NCI-H1694 treated with DMSO at 0.1 percent for 48 hours (cell line): ENCODE results near the gene SLC25A44.
"Not testable (repeated sequence)": the region's sequence is repeated elsewhere in the genome, so short reads cannot be mapped to it uniquely, and the experiment has no call there.

Experiments
- DNase-seq: peaks from one replicate; lab custom pipeline; 2025; lab: John Stamatoyannopoulos, UW

The SLC25A44 gene

DNA sequence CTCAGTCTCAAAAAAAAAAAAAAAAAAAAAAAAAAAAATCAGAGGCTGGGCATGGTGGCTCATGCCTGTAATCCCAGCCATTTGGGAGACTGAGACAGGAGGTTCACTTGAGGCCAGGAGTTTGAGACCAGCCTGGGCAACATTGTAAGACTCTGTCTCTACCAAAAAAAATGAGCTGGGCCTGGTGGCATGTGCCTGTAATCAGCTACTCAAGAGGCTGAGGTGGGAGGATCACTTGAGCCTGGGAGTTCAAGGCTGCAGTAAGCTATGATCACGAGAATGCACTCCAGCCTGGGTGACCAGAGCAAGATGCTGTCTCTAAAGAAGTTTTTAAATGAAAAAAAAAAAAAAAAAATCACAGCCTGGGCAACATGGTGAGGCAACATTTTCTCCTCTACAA, 30.2 kb upstream of the SLC25A44 start:
- DNase-seq: no peak

DNA sequence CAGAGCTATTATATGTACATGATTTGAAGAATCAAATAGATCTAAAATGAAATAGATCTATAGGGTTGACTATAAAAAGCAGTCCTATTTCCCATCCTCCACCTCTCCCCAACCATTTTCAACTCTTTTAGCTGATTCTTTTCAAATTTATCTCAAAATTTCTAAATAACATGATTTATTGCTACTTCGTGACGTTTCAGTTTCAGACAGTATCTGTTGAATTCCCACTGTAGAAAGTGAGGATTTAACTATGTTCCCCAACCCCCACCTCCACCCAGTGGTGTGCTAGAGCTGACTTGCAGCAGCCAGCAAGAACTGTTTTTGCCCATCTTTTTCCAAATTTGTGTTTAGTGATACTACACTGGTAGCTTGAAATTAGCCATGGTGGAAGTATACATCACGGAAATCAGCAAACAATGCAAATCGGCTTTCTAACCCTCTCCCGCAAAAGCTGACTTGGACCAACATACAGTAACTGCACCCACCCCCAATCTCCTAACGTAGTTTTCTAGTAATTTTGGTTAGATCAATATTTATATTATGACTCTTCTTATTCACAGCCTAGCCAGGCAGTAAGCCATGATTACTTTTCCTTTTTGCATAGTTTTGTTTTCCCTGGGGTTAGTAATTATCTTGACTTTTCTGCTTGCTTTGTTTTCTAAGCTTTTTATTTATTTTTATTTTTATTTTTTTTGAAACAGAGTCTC, 29.6 kb upstream of the SLC25A44 start:
- no peak for DNase-seq

GRCh38 chr1:156165083-156165482, 28.8 kb upstream of the SLC25A44 start:
- no peak for DNase-seq

DNA sequence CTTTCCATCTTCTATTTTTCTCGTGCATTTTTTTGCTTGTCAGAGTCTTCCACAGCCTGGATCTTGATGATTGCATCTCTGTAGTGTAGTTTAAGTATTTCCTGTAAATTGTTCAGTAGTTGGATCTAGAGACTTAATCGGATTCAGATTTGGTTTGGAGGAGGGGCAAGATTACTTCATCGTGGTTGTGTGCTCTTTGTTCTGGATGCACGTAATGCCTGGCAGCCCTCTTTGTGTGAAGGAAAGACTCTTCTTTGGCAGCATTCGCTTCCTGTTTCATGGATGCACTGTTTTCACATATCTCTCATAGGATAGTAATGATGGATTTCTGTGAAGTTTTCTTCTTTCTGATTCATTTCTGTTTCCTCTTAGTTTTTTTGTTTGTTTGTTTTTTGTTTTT, 26.4 kb upstream of the SLC25A44 start:
- no peak for DNase-seq

DNA sequence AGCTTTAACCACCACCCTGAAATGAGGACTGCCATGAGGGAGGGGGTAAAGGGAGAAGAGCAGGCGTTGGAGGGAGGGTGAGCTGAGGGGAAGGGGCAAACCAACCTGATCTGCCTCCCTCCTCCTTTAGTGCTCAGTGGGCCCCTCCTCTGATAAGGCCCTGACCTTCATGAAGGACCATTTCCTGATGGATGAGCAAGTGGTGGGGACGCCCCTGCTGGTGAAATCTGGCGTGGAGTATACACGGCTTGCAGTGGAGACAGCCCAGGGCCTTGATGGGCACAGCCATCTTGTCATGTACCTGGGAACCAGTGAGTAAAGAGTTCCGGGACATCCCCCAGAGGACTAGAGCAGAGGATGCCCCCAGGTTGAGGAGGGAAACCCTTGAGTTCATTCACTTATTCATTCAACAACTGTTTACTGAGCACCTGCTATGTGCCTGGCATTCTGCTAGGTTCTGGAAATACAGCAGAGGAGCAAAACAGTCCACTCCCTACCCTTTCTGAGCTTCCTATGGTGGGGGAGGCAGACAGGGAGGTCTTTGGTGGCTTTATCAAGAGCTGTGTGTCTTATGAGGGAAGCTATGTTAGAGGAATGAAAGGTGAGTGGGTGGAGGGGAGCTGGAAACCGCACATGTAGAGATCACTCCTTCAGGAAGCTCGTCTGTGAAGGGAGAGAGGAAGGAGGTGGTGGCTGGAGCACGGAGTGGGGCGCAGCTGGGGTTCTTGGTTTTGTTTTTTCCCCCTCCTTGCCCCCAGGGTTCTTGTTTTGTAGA, 21.0 kb upstream of the SLC25A44 start:
- DNase-seq: no peak

DNA sequence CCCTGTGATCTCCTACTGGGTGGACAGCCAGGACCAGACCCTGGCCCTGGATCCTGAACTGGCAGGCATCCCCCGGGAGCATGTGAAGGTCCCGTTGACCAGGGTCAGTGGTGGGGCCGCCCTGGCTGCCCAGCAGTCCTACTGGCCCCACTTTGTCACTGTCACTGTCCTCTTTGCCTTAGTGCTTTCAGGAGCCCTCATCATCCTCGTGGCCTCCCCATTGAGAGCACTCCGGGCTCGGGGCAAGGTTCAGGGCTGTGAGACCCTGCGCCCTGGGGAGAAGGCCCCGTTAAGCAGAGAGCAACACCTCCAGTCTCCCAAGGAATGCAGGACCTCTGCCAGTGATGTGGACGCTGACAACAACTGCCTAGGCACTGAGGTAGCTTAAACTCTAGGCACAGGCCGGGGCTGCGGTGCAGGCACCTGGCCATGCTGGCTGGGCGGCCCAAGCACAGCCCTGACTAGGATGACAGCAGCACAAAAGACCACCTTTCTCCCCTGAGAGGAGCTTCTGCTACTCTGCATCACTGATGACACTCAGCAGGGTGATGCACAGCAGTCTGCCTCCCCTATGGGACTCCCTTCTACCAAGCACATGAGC, 17.2 kb upstream of the SLC25A44 start:
- no peak for DNase-seq

DNA sequence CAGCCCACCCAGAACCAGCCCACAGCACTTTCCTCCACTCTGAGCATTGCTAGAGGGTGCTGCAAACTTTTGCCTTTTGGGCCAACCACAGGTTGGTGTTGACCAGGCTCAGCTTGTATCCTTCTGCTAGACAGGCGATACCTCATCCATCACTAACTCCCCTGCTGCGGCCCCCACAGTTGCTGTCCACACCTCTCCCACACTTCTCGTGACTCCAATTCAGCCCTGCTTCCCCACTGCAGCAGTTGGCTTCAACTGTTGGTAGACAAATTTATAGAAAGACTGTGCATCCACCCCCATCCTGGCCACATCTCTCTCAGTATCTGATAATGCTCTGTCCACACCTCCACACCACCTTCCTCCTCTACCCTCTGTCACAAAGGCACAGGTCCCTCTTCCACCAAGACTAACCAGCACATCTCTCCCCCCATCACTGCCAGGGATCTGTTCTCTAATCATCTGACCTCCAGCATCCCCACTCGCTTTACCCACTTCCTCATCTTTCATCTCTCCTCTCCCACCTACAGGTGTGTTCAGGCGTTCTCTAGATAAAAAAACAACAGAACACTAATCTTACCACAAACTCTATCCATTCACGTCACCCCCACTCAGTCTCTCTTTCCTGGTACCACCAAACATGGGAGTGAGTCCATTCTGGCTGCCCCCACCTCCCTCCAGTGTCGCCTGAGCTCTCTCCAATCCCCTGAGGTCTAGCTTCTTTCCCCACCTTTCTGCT, 15.8 kb upstream of the SLC25A44 start:
- DNase-seq: no peak

- DNase-seq: no peak
Measured at GRCh38 chr1:156180471-156180870, 13.4 kb upstream of the SLC25A44 start.

GRCh38 chr1:156181391-156181924, 12.4 kb upstream of the SLC25A44 start:
- DNase-seq: not testable (repeated sequence)

DNA sequence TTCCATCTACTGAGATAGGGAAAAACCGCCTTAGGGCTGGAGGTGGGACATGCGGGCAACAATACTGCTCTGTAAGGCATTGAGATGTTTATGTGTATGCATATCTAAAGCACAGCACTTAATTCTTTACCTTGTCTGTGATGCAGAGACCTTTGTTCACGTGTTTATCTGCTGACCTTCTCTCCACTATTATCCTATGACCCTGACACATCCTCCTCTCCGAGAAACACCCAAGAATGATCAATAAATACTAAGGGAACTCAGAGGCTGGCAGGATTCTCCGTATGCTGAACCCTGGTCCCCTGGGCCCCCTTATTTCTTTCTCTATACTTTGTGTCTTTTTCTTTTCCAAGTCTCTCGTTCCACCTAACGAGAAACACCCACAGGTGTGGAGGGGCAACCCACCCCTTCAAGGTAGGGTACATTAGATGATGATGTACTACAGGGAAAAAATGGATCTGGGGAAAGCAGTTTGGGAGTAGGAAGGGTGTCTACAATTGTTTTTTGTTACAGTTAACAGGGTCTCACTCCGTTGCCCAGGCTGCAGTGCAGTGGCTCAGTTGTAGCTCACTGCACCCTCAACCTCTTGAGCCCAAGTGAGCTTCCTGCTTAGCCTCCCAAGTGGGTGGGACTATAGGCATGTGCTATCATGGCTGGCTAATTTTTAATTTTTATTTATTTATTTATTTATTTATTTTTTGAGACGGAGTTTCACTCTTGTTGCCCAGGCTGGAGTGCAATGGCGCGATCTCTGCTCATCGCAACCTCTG, 11.7 kb upstream of the SLC25A44 start:
- DNase-seq: not testable (repeated sequence)

- not testable (repeated sequence) for DNase-seq
Measured at GRCh38 chr1:156186347-156187177, 7.3 kb upstream of the SLC25A44 start.

DNA sequence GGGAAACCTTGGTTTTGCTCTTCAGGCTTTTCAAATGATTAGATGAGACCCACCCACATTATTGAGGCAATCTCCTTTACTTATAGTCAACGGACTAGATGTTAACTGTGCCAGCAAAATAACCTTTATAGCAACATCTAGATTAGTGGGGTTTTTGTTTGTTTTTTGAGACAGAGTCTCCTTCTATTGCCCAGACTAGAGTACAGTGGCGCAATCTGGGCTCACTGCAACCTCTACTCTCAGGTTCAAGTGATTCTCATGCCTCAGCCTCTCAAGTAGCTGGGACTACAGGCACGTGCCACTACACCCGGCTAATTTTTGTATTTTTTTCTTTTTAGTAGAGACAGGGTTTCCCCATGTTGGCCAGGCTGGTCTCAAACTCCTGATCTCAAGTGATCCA, 3.6 kb upstream of the SLC25A44 start:
- not testable (repeated sequence) for DNase-seq

- no peak for DNase-seq
Measured at GRCh38 chr1:156191292-156191964, 2.5 kb upstream of the SLC25A44 start.

DNA sequence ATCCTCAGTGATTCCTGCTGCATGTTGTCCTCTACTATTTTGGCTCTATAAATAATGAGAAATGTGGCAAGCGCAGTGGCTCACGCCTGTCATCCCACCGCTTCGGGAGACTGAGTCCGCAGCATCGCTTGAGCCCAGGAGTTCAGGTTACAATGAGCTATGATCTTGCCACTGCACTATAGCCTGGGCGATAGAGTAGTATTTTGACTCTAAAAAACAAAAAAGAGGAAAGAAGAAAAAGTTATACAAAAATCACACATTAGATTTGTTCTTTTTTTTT, 756 bp upstream of the SLC25A44 start:
- no peak for DNase-seq

- DNase-seq: no peak
Measured at GRCh38 chr1:156194300-156194652, 372 bp downstream of the SLC25A44 start.

- no peak for DNase-seq
Measured at GRCh38 chr1:156195853-156196252, 1.9 kb downstream of the SLC25A44 start.

DNA sequence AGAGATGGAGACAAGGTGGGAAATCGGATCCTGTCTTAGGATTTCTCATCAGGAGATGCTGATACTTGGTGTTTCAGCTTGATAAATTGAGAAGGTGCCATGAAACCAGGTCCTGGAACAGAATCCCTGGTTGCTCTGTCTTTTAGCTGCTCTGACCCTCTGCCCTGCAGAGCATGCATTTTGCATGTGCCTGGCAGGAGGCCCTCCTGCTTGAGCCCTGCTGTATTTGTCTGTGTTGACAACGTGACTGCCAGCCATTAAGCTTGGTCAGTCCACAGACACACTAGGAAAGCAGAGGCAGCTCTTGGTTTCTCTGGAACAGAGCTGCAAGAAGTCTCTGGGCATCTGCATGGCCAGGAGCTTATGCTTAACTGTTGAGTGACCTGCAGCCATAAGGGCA, 2.5 kb downstream of the SLC25A44 start:
- DNase-seq: no peak

DNA sequence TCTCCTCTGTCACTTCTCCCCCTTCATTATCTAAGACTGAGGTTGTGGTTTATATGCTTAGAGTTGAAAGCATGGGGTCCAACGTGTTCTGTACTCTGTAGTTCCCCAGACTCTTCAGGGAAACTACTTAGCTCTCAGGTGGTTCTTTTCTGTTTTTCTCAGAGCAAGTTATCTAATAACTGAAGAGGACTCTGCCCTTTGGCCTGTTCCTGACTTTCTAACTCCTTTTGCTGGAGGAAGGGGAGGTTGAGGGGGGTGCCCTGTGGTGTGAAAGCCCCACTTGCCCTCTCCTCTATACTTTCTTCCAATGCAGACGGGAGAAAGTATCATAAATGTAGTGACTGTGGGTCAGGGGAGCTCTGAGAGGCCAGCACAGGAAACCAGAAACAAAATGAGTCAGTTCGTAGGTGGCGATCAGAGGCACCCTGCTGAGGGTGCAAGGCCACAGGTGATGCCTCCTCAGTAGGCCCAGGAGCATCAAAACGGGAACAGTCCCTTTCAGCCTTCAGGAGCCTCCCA, 5.0 kb downstream of the SLC25A44 start:
- no peak for DNase-seq

DNA sequence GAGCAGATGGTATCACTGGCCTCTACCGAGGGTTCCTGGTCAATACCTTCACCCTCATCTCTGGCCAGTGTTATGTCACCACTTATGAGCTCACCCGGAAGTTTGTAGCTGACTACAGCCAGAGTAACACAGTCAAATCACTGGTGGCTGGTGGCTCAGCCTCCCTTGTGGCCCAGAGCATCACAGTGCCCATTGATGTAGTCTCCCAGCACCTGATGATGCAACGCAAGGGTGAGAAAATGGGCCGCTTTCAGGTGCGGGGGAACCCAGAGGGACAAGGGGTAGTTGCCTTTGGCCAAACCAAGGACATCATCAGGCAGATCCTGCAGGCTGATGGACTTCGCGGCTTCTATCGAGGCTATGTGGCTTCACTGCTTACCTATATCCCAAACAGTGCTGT, 6.1 kb downstream of the SLC25A44 start:
- DNase-seq: no peak

DNA sequence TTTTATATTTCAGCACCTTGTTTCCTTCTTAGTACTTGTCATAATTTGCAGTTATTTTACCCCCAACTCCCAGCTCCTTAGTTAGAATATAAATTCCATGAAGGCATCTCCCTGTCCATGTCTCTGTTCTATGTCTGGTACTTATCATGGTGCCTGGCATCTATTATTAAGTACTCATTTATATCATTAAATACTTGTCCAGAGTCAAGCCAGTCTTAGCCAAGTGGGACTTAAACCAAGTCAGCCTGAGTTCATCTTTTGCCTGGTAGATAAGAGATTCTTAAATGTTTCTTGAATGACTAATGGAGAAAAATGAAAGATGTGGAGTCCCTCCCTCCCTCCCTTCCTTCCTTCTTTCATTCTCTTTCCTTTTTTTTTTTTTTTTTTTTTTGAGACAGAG, 9.4 kb downstream of the SLC25A44 start:
- no peak for DNase-seq
